HepG2 (cell line): ENCODE data around the gene LRSAM1. TPM values are rescaled to one million over a fixed set of nuclear protein-coding genes. Genes with fewer than 3 reads are reported as not detected.

Experiments used
- ARID2 ChIP-seq: sonication (generic); formaldehyde crosslinking; IDR thresholded peaks from 2 replicates; pipeline ENCODE4 v1.8.1; 2022; ENCODE audit warnings: mild to moderate bottlenecking, missing genetic modification reagents, borderline replicate concordance
- ATF1 ChIP-seq: IDR thresholded peaks from 2 replicates; pipeline ENCODE4 v1.6.1; 2016; ENCODE audit warnings: mild to moderate bottlenecking, control low read depth
- CHCHD3 ChIP-seq: sonication (generic); formaldehyde crosslinking; IDR thresholded peaks from 2 replicates; pipeline ENCODE4 v1.8.0; 2022; ENCODE audit warnings: mild to moderate bottlenecking, missing genetic modification reagents, moderate library complexity
- CSRNP1 ChIP-seq: sonication (generic); formaldehyde crosslinking; IDR thresholded peaks from 2 replicates; pipeline ENCODE4 v1.8.1; 2023; ENCODE audit warnings: mild to moderate bottlenecking, missing genetic modification reagents
- FOXA3 ChIP-seq: IDR thresholded peaks from 2 replicates; pipeline ENCODE4 v1.6.1; 2016; ENCODE audit warnings: missing genetic modification reagents, missing compliant biosample characterization
- KLF6 ChIP-seq: IDR thresholded peaks from 2 replicates; pipeline ENCODE4 v1.8.0; 2016; ENCODE audit warnings: missing biosample characterization, missing genetic modification reagents
- LBX2 ChIP-seq: sonication (generic); formaldehyde crosslinking; IDR thresholded peaks from 2 replicates; pipeline ENCODE4 v1.5.0; 2020; ENCODE audit warnings: missing genetic modification reagents, mild to moderate bottlenecking, borderline replicate concordance
- MEIS1 ChIP-seq: sonication (generic); formaldehyde crosslinking; IDR thresholded peaks from 2 replicates; pipeline ENCODE4 v1.9.0; 2021; ENCODE audit warnings: mild to moderate bottlenecking, missing genetic modification reagents, moderate library complexity, borderline replicate concordance
- MXI1 ChIP-seq: IDR thresholded peaks from 3 replicates; pipeline ENCODE4 v1.6.1; 2012; ENCODE audit warnings: low read depth, low read length, inconsistent platforms, borderline replicate concordance
- SMARCC2 ChIP-seq: fragments of 450-650 bp; IDR thresholded peaks from 2 replicates; pipeline ENCODE4 v1.6.1; 2017; ENCODE audit warnings: antibody characterized with exemption, mild to moderate bottlenecking
- ZBED4 ChIP-seq: sonication (generic); formaldehyde crosslinking; IDR thresholded peaks from 2 replicates; pipeline ENCODE4 v1.4.0; 2020; ENCODE audit warnings: missing genetic modification reagents, borderline replicate concordance
- ZBTB8A ChIP-seq: sonication (generic); formaldehyde crosslinking; IDR thresholded peaks from 2 replicates; pipeline ENCODE4 v1.4.0; 2020; ENCODE audit warnings: mild to moderate bottlenecking, low read depth, missing genetic modification reagents, borderline replicate concordance
- ZHX1 ChIP-seq: sonication (generic); formaldehyde crosslinking; IDR thresholded peaks from 2 replicates; pipeline ENCODE4 v1.8.1; 2022; ENCODE audit warnings: low read depth, mild to moderate bottlenecking, missing genetic modification reagents
- ZMYM2 ChIP-seq: sonication (generic); formaldehyde crosslinking; IDR thresholded peaks from 2 replicates; pipeline ENCODE4 v1.8.0; 2022; ENCODE audit warnings: mild to moderate bottlenecking, missing genetic modification reagents
- ZNF12 ChIP-seq: sonication (generic); formaldehyde crosslinking; IDR thresholded peaks from 2 replicates; pipeline ENCODE4 v1.5.0; 2020; ENCODE audit warnings: missing genetic modification reagents
- ZNF383 ChIP-seq: sonication (generic); formaldehyde crosslinking; IDR thresholded peaks from 2 replicates; pipeline ENCODE4 v1.4.0; 2020; ENCODE audit warnings: missing genetic modification reagents, mild to moderate bottlenecking, borderline replicate concordance
- ZNF543 ChIP-seq: sonication (generic); formaldehyde crosslinking; IDR thresholded peaks from 2 replicates; pipeline ENCODE4 v1.4.0; 2020; ENCODE audit warnings: mild to moderate bottlenecking, missing genetic modification reagents
- ZNF556 ChIP-seq: sonication (generic); formaldehyde crosslinking; IDR thresholded peaks from 2 replicates; pipeline ENCODE4 v1.4.0; 2020; ENCODE audit warnings: mild to moderate bottlenecking, missing genetic modification reagents, borderline replicate concordance
- ZNF775 ChIP-seq: sonication (generic); formaldehyde crosslinking; IDR thresholded peaks from 2 replicates; pipeline ENCODE4 v1.4.0; 2020; ENCODE audit warnings: missing genetic modification reagents, mild to moderate bottlenecking, moderate library complexity, borderline replicate concordance
- ZNF776 ChIP-seq: sonication (generic); formaldehyde crosslinking; IDR thresholded peaks from 2 replicates; pipeline ENCODE4 v1.4.0; 2020; ENCODE audit warnings: mild to moderate bottlenecking, missing genetic modification reagents
- polyA plus RNA-seq, 8 experiments: library from polyadenylated mRNA; depleted of rRNA in 3 of 8; stranded (reverse) in 7 of 8; unstranded in 1 of 8; fragments of >200 nt; fragmentation: Illumina TruSeq in 4 of 8; extraction: Trizol in 4 of 8; gene quantifications; 2 replicates each; pipeline versions ENCODE4 v1.2.1 to v1.2.3, GENCODE V29; 2011 to 2016; ENCODE audit warnings: low read depth in 4 of 8, missing spikeins in 1 of 8, mixed read lengths in 1 of 8; ENCODE audit not compliant: insufficient read depth in 1 of 8
- total RNA-seq, 5 experiments: library from RNA; depleted of rRNA; stranded (reverse); fragments of >200 nt; fragmentation: Illumina TruSeq; extraction: Trizol; gene quantifications; 2 replicates each; pipeline ENCODE4 v1.2.3, GENCODE V29; 2016; ENCODE audit warnings: low read depth in 1 of 5
- TF ChIP-seq, protein P1 (sequence below): IDR thresholded peaks from 2 replicates; pipeline ENCODE4 v1.6.1; 2016

The LRSAM1 gene
- total and polyA plus RNA-seq, 2 of the 13 experiments (the other 11 are each of a cell fraction or from before 2014, with no cell fraction given) = 8.7 to 10.2 TPM

GRCh38 chr9:127451608-127451857 lies 223 bp downstream of the LRSAM1 start (continued):
- TF ChIP-seq, protein P1, sequence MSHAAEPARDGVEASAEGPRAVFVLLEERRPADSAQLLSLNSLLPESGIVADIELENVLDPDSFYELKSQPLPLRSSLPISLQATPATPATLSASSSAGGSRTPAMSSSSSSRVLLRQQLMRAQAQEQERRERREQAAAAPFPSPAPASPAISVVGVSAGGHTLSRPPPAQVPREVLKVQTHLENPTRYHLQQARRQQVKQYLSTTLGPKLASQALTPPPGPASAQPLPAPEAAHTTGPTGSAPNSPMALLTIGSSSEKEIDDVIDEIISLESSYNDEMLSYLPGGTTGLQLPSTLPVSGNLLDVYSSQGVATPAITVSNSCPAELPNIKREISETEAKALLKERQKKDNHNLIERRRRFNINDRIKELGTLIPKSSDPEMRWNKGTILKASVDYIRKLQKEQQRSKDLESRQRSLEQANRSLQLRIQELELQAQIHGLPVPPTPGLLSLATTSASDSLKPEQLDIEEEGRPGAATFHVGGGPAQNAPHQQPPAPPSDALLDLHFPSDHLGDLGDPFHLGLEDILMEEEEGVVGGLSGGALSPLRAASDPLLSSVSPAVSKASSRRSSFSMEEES (CRISPR knock-in tag) = no peak
- TF ChIP-seq CSRNP1 (CRISPR knock-in tag) = 0 out of 2 replicates have a peak, but pooled peaks have one; percentile 8
- no peak for TF ChIP-seq LBX2 (CRISPR knock-in tag)
- TF ChIP-seq ZNF776 (CRISPR knock-in tag) = no peak
- TF ChIP-seq ZNF775 (CRISPR knock-in tag) = no peak; the same call in 1 of the 2 replicates
- TF ChIP-seq ARID2 (CRISPR knock-in tag) = peak; percentile 41; the same call in 1 of the 2 replicates
- TF ChIP-seq ZMYM2 = 0 out of 2 replicates have a peak, but pooled peaks have one; percentile 1
- no peak for TF ChIP-seq CHCHD3 (CRISPR knock-in tag)
- no peak for TF ChIP-seq ZNF12 (CRISPR knock-in tag)
- no peak for TF ChIP-seq ZBED4 (CRISPR knock-in tag)
- TF ChIP-seq MEIS1 = peak; percentile 3; the same call in 1 of the 2 replicates
- TF ChIP-seq ZNF556 = 0 out of 2 replicates have a peak, but pooled peaks have one; percentile 18
- no peak for TF ChIP-seq KLF6 (CRISPR knock-in tag)
- TF ChIP-seq FOXA3 (CRISPR knock-in tag) = no peak
- TF ChIP-seq ATF1 = no peak
- no peak for TF ChIP-seq ZHX1 (CRISPR knock-in tag)
- no peak for TF ChIP-seq SMARCC2
- TF ChIP-seq ZNF383 (CRISPR knock-in tag) = peak; percentile 77; the same call in 1 of the 2 replicates
- 0 out of 2 replicates have a peak, but pooled peaks have one; percentile 17 for TF ChIP-seq ZBTB8A (CRISPR knock-in tag)
- TF ChIP-seq ZNF543 (CRISPR knock-in tag) = no peak
- no peak for TF ChIP-seq MXI1
